ENCODE results near the gene DPEP2NB.

DNA sequence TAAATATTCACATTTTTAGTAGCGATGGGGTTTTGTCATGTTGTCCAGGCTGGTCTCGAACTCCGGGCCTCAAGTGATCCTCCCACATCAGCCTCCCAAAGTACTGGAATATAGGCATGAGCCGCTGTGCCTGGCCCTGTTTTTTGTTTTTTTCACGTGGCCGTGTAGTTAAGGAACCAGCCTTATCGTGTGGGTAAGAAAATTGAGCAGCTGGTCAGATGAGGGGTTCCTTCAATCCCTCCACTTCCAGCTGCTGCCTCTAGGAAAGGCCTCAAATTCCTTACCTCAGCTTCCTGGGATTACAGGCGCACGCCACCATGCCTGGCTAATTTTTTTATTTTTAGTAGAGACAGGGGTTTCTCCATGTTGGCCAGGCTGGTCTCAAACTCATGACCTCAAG lies 10.5 kb downstream of the DPEP2NB start:
- TF ChIP-seq, protein P1, sequence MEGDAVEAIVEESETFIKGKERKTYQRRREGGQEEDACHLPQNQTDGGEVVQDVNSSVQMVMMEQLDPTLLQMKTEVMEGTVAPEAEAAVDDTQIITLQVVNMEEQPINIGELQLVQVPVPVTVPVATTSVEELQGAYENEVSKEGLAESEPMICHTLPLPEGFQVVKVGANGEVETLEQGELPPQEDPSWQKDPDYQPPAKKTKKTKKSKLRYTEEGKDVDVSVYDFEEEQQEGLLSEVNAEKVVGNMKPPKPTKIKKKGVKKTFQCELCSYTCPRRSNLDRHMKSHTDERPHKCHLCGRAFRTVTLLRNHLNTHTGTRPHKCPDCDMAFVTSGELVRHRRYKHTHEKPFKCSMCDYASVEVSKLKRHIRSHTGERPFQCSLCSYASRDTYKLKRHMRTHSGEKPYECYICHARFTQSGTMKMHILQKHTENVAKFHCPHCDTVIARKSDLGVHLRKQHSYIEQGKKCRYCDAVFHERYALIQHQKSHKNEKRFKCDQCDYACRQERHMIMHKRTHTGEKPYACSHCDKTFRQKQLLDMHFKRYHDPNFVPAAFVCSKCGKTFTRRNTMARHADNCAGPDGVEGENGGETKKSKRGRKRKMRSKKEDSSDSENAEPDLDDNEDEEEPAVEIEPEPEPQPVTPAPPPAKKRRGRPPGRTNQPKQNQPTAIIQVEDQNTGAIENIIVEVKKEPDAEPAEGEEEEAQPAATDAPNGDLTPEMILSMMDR (conservative IDR thresholded peaks at IDR 0.05 in 1 of 2, IDR thresholded peaks at IDR 0.05 in 1 of 2; ENCODE audit: low read depth in 1 of 2, low read length in 2 of 2) = no peak
- no peak for TF ChIP-seq EZH2 (IDR thresholded peaks at IDR 0.05; ENCODE audit: low read length, missing control alignments)
